Naive thymus-derived CD4-positive, alpha-beta T cell (primary cell): ENCODE data around the gene ALDH1B1. TPM values are rescaled to one million over a fixed set of nuclear protein-coding genes. Genes with fewer than 3 reads are reported as not detected.
A peak's percentile ranks its signal among the peaks of the same experiment; 100 is the strongest.

Experiments
- ATAC-seq: fragments of 150-1000 bp; cut with Tn5 transposase; 2 replicates; pipeline ENCODE4 v1.10.0; 2021; ENCODE audit warnings: mild to moderate bottlenecking, moderate library complexity
- CTCF ChIA-PET: fragments of 350-600 bp; sonication (Branson Sonifier 250); formaldehyde crosslinking; loops from one replicate; lab custom pipeline; 2021; ENCODE audit warnings: antibody characterized with exemption; lab: Charles Lee
- POLR2A ChIA-PET: fragments of 350-600 bp; sonication (Branson Sonifier 250); formaldehyde crosslinking; loops from one replicate; lab custom pipeline; 2021; ENCODE audit warnings: antibody characterized with exemption, inconsistent platforms; lab: Charles Lee
- DNase-seq, 9 donors: peaks; one replicate each; pipeline versions ENCODE4 v3.0.0 to v3.0.0-alpha.2; 2020 to 2022; ENCODE audit warnings: mixed read lengths in 1 of 9
- H3K27ac ChIP-seq: one replicate; pipeline ENCODE4 v1.7.0; 2013; ENCODE audit warnings: mild to moderate bottlenecking, low read depth, low read length, moderate library complexity
- H3K27me3 ChIP-seq, 2 donors: one replicate each; pipeline ENCODE4 v1.7.0; 2013; ENCODE audit warnings: low read length in 2 of 2, mild to moderate bottlenecking in 2 of 2, moderate library complexity in 2 of 2; ENCODE audit not compliant: control insufficient read depth in 2 of 2, insufficient read depth in 2 of 2
- H3K36me3 ChIP-seq, 3 experiments: 1 replicate in 2 of 3; 2 replicates in 1 of 3; pipeline ENCODE4 v1.7.0; 2013; ENCODE audit warnings: low read length in 3 of 3, mild to moderate bottlenecking in 3 of 3, moderate library complexity in 1 of 3; ENCODE audit not compliant: insufficient read depth in 3 of 3, control insufficient read depth in 2 of 3
- H3K4me1 ChIP-seq, 2 donors: one replicate each; pipeline ENCODE4 v1.7.0; 2013; ENCODE audit warnings: low read length in 2 of 2, mild to moderate bottlenecking in 2 of 2, moderate library complexity in 1 of 2; ENCODE audit not compliant: control insufficient read depth in 2 of 2, insufficient read depth in 2 of 2
- H3K4me3 ChIP-seq: 2 replicates; pipeline ENCODE4 v1.7.0; 2013; ENCODE audit warnings: mild to moderate bottlenecking, low read length
- H3K9me3 ChIP-seq, 3 experiments: 1 replicate in 2 of 3; 2 replicates in 1 of 3; pipeline ENCODE4 v1.7.0; 2013; ENCODE audit warnings: low read length in 3 of 3; ENCODE audit not compliant: control insufficient read depth in 2 of 3
- H3K27ac Mint-ChIP-seq, 9 donors: one replicate each; pipeline ENCODE4 v1.8.0; 2020 to 2022; ENCODE audit warnings: mixed read lengths in 9 of 9, mild to moderate bottlenecking in 8 of 9, moderate library complexity in 5 of 9, inconsistent platforms in 2 of 9
- H3K27me3 Mint-ChIP-seq, 5 donors: one replicate each; pipeline ENCODE4 v1.8.0; 2021 to 2022; ENCODE audit warnings: mixed read lengths in 5 of 5, mild to moderate bottlenecking in 1 of 5
- H3K36me3 Mint-ChIP-seq, 5 donors: one replicate each; pipeline ENCODE4 v1.8.0; 2020 to 2022; ENCODE audit warnings: mixed read lengths in 5 of 5, mild to moderate bottlenecking in 3 of 5, inconsistent platforms in 1 of 5
- H3K4me1 Mint-ChIP-seq, 7 donors: one replicate each; pipeline ENCODE4 v1.8.0; 2020 to 2022; ENCODE audit warnings: mixed read lengths in 7 of 7, mild to moderate bottlenecking in 3 of 7, inconsistent platforms in 1 of 7
- H3K4me3 Mint-ChIP-seq, 10 donors: one replicate each; pipeline ENCODE4 v1.8.0; 2020 to 2022; ENCODE audit warnings: mild to moderate bottlenecking in 10 of 10, mixed read lengths in 10 of 10, moderate library complexity in 6 of 10, inconsistent platforms in 2 of 10
- H3K9me3 Mint-ChIP-seq, 11 donors: one replicate each; pipeline ENCODE4 v1.8.0; 2020 to 2022; ENCODE audit warnings: mixed read lengths in 11 of 11, mild to moderate bottlenecking in 4 of 11, inconsistent platforms in 1 of 11, moderate library complexity in 1 of 11
- intact Hi-C, 2 donors: fragments of 100-400 bp; cut with micrococcal nuclease; formaldehyde crosslinking; loops; one replicate each; pipeline ENCODE4 v1.15.1; 2023
- polyA plus RNA-seq, 2 donors: library from polyadenylated mRNA; unstranded; fragments of 300-500 nt; fragmentation: Illumina TruSeq; gene quantifications; one replicate each; pipeline ENCODE4 v1.2.3, GENCODE V29; 2021
- total RNA-seq, 6 experiments: library from RNA in 5 of 6; stranded (reverse) in 5 of 6; gene quantifications; 1 replicate in 5 of 6; 2 replicates in 1 of 6; pipeline ENCODE4 v1.2.3 and lab custom pipeline; 2021 to 2026

ALDH1B1 gene
- total and polyA plus RNA-seq, 7 experiments from 2014 or later = 1.9 to 13.4 (median 4.6) TPM

- no peak overlapping the region for H3K4me3 ChIP-seq
- intact Hi-C loops = loop anchor here in 1 of 2 donors (10.0 kb wide), 1 partner anchor 62 kb away; no protein-coding TSS in a partner anchor
- no peaks in the 10 kb centered on the region for H3K27me3 ChIP-seq
- Mint-ChIP-seq H3K27ac (no peak overlapping the region), H3K9me3 (peaks cover 0 to 2% (median 0%) of the 10 kb centered on the region in 11 donors), H3K4me1 (peaks cover 0 to 6% (median 0%) of the 10 kb centered on the region in 7 donors), H3K27me3 (peaks cover 0 to 27% (median 11%) of the 10 kb centered on the region in 5 donors), H3K4me3 (no peak overlapping the region), H3K36me3 (no peaks in the 10 kb centered on the region)
- no peak for DNase-seq
- H3K27ac ChIP-seq = no peak overlapping the region
- no peaks in the 10 kb centered on the region for H3K36me3 ChIP-seq
- no peaks in the 10 kb centered on the region for H3K9me3 ChIP-seq
- ChIA-PET CTCF (no interaction called here), POLR2A (no interaction called here)
- H3K4me1 ChIP-seq = no peaks in the 10 kb centered on the region
- no peak for ATAC-seq
Observed at GRCh38 chr9:38346811-38347210, 45.7 kb upstream of the ALDH1B1 start.

GRCh38 chr9:38347271-38347671, 45.2 kb upstream of the ALDH1B1 start:
- ATAC-seq (no peak), DNase-seq (no peak)
- no peak overlapping the region for H3K27ac ChIP-seq
- ChIA-PET POLR2A (no interaction called here), CTCF (no interaction called here)
- H3K27me3 Mint-ChIP-seq = peaks cover 0 to 27% (median 12%) of the 10 kb centered on the region in 5 donors
- H3K4me3 ChIP-seq = no peak overlapping the region
- no peaks in the 10 kb centered on the region for H3K36me3 ChIP-seq
- intact Hi-C loops = loop anchor here in 1 of 2 donors (10.0 kb wide), 1 partner anchor 62 kb away; no protein-coding TSS in a partner anchor
- H3K4me1 ChIP-seq = no peaks in the 10 kb centered on the region
- no peaks in the 10 kb centered on the region for H3K36me3 Mint-ChIP-seq
- H3K9me3 Mint-ChIP-seq = peaks cover 0 to 2% (median 0%) of the 10 kb centered on the region in 11 donors
- no peak overlapping the region for H3K4me3 Mint-ChIP-seq
- peak overlapping the region in 1 of 9 donors; percentile 51 for H3K27ac Mint-ChIP-seq
- no peaks in the 10 kb centered on the region for H3K27me3 ChIP-seq
- peaks cover 0 to 6% (median 0%) of the 10 kb centered on the region in 7 donors for H3K4me1 Mint-ChIP-seq
- H3K9me3 ChIP-seq = no peaks in the 10 kb centered on the region

DNA sequence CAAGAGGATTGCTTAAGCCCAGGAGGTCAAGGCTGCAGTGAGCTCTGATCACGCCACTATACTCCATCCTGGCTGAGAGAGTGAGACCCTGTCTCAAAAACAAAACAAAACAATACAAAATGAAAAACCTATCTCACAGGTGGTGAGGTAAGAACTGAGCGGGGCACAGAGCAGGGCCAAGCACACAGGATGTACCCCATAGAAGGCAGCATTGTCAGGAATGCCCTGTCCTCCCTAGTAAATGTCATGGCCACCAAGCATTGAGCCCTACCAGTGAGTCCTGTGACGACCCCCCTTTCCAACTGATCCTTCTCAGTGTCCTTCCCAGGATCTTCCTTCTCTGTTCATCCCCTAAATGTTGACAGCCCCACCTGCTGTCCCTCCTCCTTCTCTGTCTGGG, 44.6 kb upstream of the ALDH1B1 start:
- Mint-ChIP-seq H3K4me1 (peaks cover 0 to 6% (median 0%) of the 10 kb centered on the region in 7 donors), H3K27ac (peak overlapping the region in 1 of 9 donors; percentile 78), H3K9me3 (peaks cover 0 to 2% (median 0%) of the 10 kb centered on the region in 11 donors), H3K36me3 (no peaks in the 10 kb centered on the region), H3K4me3 (no peak overlapping the region), H3K27me3 (peaks cover 0 to 27% (median 12%) of the 10 kb centered on the region in 5 donors)
- no peak overlapping the region for H3K27ac ChIP-seq
- intact Hi-C loops = loop anchor here in 1 of 2 donors (10.0 kb wide), 1 partner anchor 63 kb away; no protein-coding TSS in a partner anchor
- no peaks in the 10 kb centered on the region for H3K36me3 ChIP-seq
- POLR2A ChIA-PET = no interaction called here
- ATAC-seq = no peak
- no peak for DNase-seq
- no peaks in the 10 kb centered on the region for H3K9me3 ChIP-seq
- H3K27me3 ChIP-seq = no peaks in the 10 kb centered on the region
- H3K4me1 ChIP-seq = no peaks in the 10 kb centered on the region
- CTCF ChIA-PET = no interaction called here
- no peak overlapping the region for H3K4me3 ChIP-seq

DNA sequence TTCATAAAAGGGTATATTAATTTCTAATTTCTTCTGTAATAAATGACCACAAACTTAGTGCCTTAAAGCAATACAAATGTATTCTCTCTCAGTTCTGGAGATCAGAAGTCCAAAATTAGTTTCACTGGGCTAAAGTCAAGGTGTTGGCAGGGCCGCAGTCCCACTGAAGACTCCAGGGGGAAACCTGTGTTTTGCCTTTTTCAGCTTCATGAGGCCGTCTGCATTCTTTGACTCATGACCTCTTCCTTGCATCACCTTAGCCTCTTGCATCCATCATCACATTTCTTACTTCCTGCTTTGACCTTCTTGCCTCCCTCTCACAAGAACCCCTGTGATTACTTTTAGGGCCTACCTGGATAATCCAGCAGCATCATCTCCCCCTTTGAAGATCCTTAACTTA, 42.0 kb upstream of the ALDH1B1 start:
- no peak overlapping the region for H3K4me3 Mint-ChIP-seq
- Histone ChIP-seq H3K36me3 (no peaks in the 10 kb centered on the region), H3K9me3 (no peaks in the 10 kb centered on the region), H3K4me1 (no peaks in the 10 kb centered on the region), H3K27me3 (no peaks in the 10 kb centered on the region), H3K27ac (no peak overlapping the region), H3K4me3 (no peak overlapping the region)
- intact Hi-C loops = no loop called here
- H3K27ac Mint-ChIP-seq = no peak overlapping the region
- peaks cover 0 to 2% (median 0%) of the 10 kb centered on the region in 11 donors for H3K9me3 Mint-ChIP-seq
- H3K27me3 Mint-ChIP-seq = peaks cover 0 to 27% (median 12%) of the 10 kb centered on the region in 5 donors
- DNase-seq (no peak), ATAC-seq (no peak)
- CTCF ChIA-PET = no interaction called here
- no peaks in the 10 kb centered on the region for H3K36me3 Mint-ChIP-seq
- peaks cover 0 to 2% (median 0%) of the 10 kb centered on the region in 7 donors for H3K4me1 Mint-ChIP-seq
- POLR2A ChIA-PET = no interaction called here

DNA sequence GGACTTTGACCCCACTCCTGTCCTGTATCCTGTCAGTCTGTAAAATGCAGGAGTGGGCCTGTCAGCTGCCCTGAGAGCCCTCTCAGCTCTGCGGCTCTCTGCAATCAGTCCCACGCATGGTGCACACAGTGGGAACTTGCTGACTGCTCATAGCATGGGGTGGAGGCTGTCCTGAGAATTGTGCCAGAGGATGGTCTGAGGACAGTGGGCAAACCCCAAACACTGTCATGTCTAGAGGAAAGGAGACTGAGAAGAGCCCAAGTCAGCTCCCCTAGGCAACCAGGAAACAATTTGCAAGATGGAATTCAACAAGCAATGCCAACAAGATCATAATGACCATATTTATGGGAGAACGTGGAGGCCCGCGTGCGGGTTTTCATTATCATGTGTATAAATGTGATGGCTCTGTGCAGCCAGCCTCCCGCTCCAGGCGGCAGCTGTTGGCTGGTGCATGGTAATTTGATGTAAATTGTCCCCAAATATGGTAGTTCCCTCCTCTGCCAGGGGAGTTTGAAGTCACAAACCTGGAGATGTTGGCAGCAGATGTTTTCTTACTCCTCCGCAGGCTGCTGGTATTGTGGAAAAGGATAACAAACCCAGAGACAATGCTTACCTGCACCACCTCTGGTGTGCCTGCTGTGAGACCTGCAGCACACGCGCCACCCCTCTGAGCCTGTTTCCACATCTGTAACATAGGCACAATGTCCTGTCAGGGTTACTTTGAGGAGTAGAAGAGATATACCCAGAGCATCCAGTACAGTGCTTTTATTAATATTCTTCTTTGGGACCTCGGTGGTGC, 39.8 kb upstream of the ALDH1B1 start:
- no peak for ATAC-seq
- H3K36me3 Mint-ChIP-seq = no peaks in the 10 kb centered on the region

GRCh38 chr9:38355115-38355514, 37.4 kb upstream of the ALDH1B1 start:
- Mint-ChIP-seq H3K36me3 (no peaks in the 10 kb centered on the region), H3K4me3 (no peak overlapping the region), H3K9me3 (peaks cover 0 to 2% (median 0%) of the 10 kb centered on the region in 11 donors), H3K27ac (no peak overlapping the region), H3K27me3 (peaks cover 0 to 7% (median 3%) of the 10 kb centered on the region in 5 donors), H3K4me1 (peaks cover 0 to 2% (median 0%) of the 10 kb centered on the region in 7 donors)
- Histone ChIP-seq H3K36me3 (no peaks in the 10 kb centered on the region), H3K27me3 (no peaks in the 10 kb centered on the region), H3K4me1 (no peaks in the 10 kb centered on the region), H3K9me3 (no peaks in the 10 kb centered on the region), H3K4me3 (no peak overlapping the region), H3K27ac (no peak overlapping the region)
- ChIA-PET POLR2A (no interaction called here), CTCF (no interaction called here)
- no peak for ATAC-seq
- intact Hi-C loops = no loop called here
- DNase-seq = no peak

More for the DNA sequence above, 39.8 kb upstream of the ALDH1B1 start:
- ChIA-PET CTCF (no interaction called here), POLR2A (no interaction called here)
- Mint-ChIP-seq H3K4me3 (no peak overlapping the region), H3K4me1 (peaks cover 0 to under 1% (median 0%) of the 10 kb centered on the region in 7 donors), H3K9me3 (peaks cover 0 to 2% (median 0%) of the 10 kb centered on the region in 11 donors), H3K27me3 (peaks cover 0 to 17% (median 12%) of the 10 kb centered on the region in 5 donors), H3K27ac (no peak overlapping the region)
- Histone ChIP-seq H3K36me3 (no peaks in the 10 kb centered on the region), H3K9me3 (no peaks in the 10 kb centered on the region), H3K27ac (no peak overlapping the region), H3K4me1 (no peaks in the 10 kb centered on the region), H3K27me3 (no peaks in the 10 kb centered on the region), H3K4me3 (no peak overlapping the region)
- intact Hi-C loops = no loop called here
- no peak for DNase-seq
